NCI-H2171 (cell line): ENCODE data around the gene LRP1B.
A peak's percentile ranks its signal among the peaks of the same experiment; 100 is the strongest.

Source experiments
- DNase-seq: peaks from one replicate; lab custom pipeline; 2025; lab: John Stamatoyannopoulos, UW

The LRP1B gene

GRCh38 chr2:141957827-141958450 lies 172.9 kb downstream of the LRP1B start:
- no peak for DNase-seq

- no peak for DNase-seq
Observed at GRCh38 chr2:141957321-141957720, 173.5 kb downstream of the LRP1B start.

DNA sequence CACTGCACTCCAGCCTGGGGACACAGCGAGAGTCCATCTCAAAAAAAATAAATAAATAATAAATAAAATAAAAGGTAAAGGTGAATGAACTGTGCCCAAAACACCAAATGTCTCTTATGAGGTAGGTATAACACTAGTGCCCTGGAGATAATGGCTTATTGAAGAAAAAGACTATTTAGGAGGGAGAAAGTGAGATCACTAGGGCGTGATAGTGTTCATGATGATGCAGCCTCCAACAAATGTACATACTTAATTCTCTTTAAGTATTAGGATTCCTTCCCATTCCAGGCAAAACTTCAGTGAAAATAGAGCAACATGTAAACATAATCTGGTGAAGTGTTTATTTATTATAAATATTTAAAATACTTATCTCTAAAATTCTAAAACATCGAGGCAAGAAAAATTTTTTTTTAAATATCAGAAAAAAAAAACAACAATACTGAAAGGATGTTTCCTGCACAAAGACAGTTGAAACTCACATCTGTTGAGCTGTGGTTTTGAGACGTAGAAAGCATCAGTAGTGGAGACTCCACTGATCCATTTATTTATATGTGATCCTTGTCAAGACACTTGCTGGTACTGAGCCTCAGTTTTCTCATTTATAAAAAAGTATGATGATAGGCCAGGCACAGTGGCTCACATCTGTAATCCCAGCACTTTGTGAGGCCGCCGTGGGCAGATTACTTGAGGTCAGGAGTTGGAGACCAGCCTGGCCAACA lies 183.3 kb downstream of the LRP1B start:
- no peak for DNase-seq

GRCh38 chr2:141946016-141946415 lies 184.8 kb downstream of the LRP1B start:
- DNase-seq = no peak

GRCh38 chr2:141943918-141944317 lies 186.9 kb downstream of the LRP1B start:
- no peak for DNase-seq

GRCh38 chr2:141942006-141942789 lies 188.6 kb downstream of the LRP1B start:
- no peak for DNase-seq

DNA sequence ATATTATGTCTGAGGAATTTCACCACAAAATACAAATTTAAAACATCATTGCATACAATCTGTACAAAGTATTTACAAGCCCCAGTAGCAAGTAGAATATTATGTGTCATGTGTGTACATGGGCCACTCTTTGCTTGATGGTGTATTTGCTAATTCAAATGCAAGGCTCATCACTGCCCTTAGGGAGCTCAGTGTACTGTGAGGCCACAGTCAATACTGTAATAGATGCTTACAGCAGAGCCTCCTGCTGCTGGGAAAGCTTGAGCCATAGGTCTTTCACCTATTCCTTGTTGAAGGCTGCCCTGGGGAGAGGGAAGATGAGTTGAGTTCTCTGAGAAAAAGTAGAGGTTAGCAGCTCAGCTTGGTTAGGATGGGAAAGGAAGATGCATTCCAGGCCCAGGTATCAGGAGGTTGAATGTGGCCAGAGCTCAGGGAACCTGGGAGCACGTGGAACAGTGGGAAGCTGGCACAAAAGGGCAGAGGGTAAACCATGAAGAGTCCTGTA lies 189.6 kb downstream of the LRP1B start:
- DNase-seq = no peak

GRCh38 chr2:141940709-141941108 lies 190.1 kb downstream of the LRP1B start:
- no peak for DNase-seq

- DNase-seq = no peak
Observed at GRCh38 chr2:141933226-141933625, 197.6 kb downstream of the LRP1B start.

GRCh38 chr2:141932261-141932660 lies 198.6 kb downstream of the LRP1B start:
- DNase-seq = no peak

- DNase-seq = no peak
Observed at GRCh38 chr2:141931797-141932196, 199.0 kb downstream of the LRP1B start.

DNA sequence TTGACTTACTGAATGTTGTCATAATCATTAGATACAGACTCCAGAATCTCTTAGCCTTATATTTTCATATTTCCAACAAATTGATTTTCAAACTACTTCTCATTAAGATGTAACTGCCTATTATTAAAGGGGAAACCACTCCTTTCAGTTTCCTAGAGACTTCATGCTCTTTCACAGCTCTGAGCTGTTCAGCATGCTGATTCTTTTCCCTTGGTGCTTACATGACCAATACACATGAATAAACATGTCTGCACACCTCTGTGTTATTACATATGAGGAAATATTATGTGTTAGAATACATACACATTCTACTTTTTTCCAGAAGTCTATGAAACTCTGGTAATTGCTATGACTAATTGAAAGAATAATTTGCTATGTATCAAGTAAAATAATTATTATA lies 200.0 kb downstream of the LRP1B start:
- DNase-seq = no peak

DNA sequence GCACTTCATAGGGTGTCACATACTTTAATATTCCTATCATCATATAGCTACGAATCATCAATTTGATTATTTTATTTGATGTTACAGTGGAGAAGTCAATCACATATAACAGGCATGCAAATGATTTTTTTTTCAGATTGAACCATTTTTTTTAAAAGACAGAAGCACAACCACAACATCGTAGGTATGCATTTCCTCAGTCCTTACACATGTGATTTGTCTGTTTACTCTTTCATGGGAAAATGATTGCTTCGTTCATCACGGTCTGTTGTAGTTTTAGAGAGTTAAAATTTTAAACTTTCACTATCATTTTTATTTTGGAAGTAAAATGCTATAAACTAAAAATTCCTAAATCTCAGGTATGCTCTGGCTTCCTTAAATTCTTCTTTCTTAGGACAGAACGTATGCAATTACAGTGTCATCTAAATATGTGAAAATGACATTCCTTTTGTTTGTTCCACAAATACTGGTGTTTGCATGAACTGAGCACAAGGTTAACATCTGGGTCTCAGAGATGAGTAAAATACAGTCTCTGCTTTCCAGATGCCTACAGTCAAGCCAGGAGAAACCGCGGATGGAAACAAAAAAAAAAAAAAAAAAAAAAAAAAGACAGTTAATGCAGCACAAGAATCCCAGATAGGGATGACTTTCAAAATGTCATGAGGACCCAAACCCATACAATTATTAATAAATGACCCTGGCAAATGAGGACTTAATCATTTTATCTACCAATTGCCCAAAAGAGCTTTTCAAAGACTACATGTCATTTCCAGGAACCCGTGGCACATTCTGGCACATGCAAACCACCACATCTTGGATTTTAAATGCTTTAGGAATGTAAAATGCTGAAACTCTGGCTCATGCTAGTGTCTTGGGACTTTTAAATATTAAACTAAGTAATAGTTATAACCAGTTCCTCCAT lies 201.2 kb downstream of the LRP1B start:
- DNase-seq = no peak

GRCh38 chr2:141928476-141928875 lies 202.3 kb downstream of the LRP1B start:
- DNase-seq = no peak

- DNase-seq = no peak
Observed at GRCh38 chr2:141927536-141927935, 203.3 kb downstream of the LRP1B start.

DNA sequence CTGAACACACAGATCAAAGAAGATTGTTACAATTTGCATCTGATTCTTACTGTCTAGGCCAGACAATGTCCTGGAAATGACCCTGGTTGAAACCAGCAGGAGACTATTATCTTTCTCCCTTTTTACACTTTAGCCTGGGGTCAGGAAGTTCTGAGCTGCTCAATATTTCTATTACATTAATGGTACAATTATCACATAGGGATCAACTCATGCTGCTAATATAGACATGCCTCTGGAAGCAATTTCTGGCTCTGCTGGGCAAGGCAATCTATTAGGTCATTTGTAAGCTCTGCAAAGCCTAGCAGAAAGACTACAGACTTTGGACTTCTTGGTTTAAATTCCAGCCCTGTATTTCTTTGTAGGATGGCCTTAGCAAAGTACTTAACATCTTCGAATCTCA lies 205.3 kb downstream of the LRP1B start:
- DNase-seq = no peak

DNA sequence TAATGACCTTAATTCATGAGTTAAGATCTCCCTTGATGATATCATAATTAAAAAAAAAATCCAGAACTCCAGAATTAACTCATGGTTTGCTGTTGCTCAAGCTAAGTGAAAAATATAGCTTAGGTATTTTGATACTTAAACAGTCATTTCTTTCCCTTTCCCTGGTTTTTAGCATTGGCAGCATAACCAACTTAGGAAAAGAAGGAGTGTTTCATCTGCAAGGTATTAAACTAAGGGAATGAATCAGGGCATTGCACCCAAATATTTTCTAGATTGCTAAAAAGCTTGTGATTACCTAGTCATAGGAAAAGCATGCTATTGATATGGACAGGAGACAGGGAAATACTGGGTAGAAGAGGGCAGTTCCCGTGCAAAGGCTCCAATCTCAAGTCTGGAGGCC lies 207.2 kb downstream of the LRP1B start:
- DNase-seq = no peak

- DNase-seq = no peak
Observed at GRCh38 chr2:141911485-141912066, 219.2 kb downstream of the LRP1B start.

GRCh38 chr2:141906678-141907077 lies 224.1 kb downstream of the LRP1B start:
- peak; percentile 48 for DNase-seq

- DNase-seq = no peak
Observed at GRCh38 chr2:141900826-141901225, 230.0 kb downstream of the LRP1B start.

GRCh38 chr2:141899740-141900139 lies 231.1 kb downstream of the LRP1B start:
- DNase-seq = no peak
